HEK293T (cell line): ENCODE data around the gene IFNL3.

Source experiments
- CTCF ChIA-PET: fragments of 350-600 bp; formaldehyde crosslinking; extraction: SDS; loops from one replicate; lab custom pipeline; 2021; ENCODE audit warnings: antibody characterized with exemption, inconsistent platforms; lab: Yijun Ruan, JAX
- POLR2A ChIA-PET: fragments of 350-600 bp; formaldehyde crosslinking; extraction: SDS; loops from one replicate; lab custom pipeline; 2020; ENCODE audit warnings: antibody characterized with exemption, inconsistent platforms; lab: Yijun Ruan, JAX
- DNase-seq: peaks from one replicate; pipeline ENCODE4 v3.0.0; 2012; ENCODE audit warnings: mixed read lengths; ENCODE audit errors: extremely low spot score
- ARNT ChIP-seq: fragments of 450-650 bp; IDR thresholded peaks from 2 replicates; pipeline ENCODE4 v1.6.1; 2017; ENCODE audit warnings: mild to moderate bottlenecking
- BHLHE40 ChIP-seq: fragments of 450-650 bp; IDR thresholded peaks from 2 replicates; pipeline ENCODE4 v1.6.1; 2016; ENCODE audit warnings: mild to moderate bottlenecking, moderate library complexity, borderline replicate concordance
- CTBP1 ChIP-seq: fragments of 450-650 bp; IDR thresholded peaks from 2 replicates; pipeline ENCODE4 v1.6.1; 2016; ENCODE audit warnings: borderline replicate concordance
- ELF4 ChIP-seq: fragments of 450-650 bp; IDR thresholded peaks from 2 replicates; pipeline ENCODE4 v1.6.1; 2017; ENCODE audit warnings: antibody characterized with exemption
- FOXA1 ChIP-seq: fragments of 450-650 bp; IDR thresholded peaks from 2 replicates; pipeline ENCODE4 v1.6.1; 2016; ENCODE audit warnings: mild to moderate bottlenecking
- FOXK2 ChIP-seq: fragments of 450-650 bp; IDR thresholded peaks from 2 replicates; pipeline ENCODE4 v1.6.1; 2016; ENCODE audit warnings: mild to moderate bottlenecking
- FOXM1 ChIP-seq: fragments of 450-650 bp; IDR thresholded peaks from 2 replicates; pipeline ENCODE4 v1.6.1; 2017; ENCODE audit warnings: mild to moderate bottlenecking, borderline replicate concordance
- HDGF ChIP-seq: fragments of 450-650 bp; IDR thresholded peaks from 2 replicates; pipeline ENCODE4 v1.6.1; 2017; ENCODE audit warnings: antibody characterized with exemption, borderline replicate concordance
- L3MBTL2 ChIP-seq: fragments of 450-650 bp; conservative IDR thresholded peaks from 2 replicates; pipeline ENCODE4 v1.6.1; 2016; ENCODE audit warnings: mild to moderate bottlenecking
- LEF1 ChIP-seq: fragments of 450-650 bp; IDR thresholded peaks from 2 replicates; pipeline ENCODE4 v1.6.1; 2017; ENCODE audit warnings: mild to moderate bottlenecking, borderline replicate concordance
- NFRKB ChIP-seq: fragments of 450-650 bp; IDR thresholded peaks from 2 replicates; pipeline ENCODE4 v1.6.1; 2016; ENCODE audit warnings: mild to moderate bottlenecking, moderate library complexity
- PKNOX1 ChIP-seq: fragments of 450-650 bp; IDR thresholded peaks from 2 replicates; pipeline ENCODE4 v1.6.1; 2016
- SP1 ChIP-seq: fragments of 450-650 bp; IDR thresholded peaks from 2 replicates; pipeline ENCODE4 v1.6.1; 2017
- SUZ12 ChIP-seq: fragments of 450-650 bp; IDR thresholded peaks from 2 replicates; pipeline ENCODE4 v1.6.1; 2016; ENCODE audit warnings: mild to moderate bottlenecking
- TARDBP ChIP-seq: fragments of 450-650 bp; IDR thresholded peaks from 2 replicates; pipeline ENCODE4 v1.6.1; 2016
- ZNF384 ChIP-seq: fragments of 450-650 bp; IDR thresholded peaks from 2 replicates; pipeline ENCODE4 v1.6.1; 2016

Gene IFNL3

DNA sequence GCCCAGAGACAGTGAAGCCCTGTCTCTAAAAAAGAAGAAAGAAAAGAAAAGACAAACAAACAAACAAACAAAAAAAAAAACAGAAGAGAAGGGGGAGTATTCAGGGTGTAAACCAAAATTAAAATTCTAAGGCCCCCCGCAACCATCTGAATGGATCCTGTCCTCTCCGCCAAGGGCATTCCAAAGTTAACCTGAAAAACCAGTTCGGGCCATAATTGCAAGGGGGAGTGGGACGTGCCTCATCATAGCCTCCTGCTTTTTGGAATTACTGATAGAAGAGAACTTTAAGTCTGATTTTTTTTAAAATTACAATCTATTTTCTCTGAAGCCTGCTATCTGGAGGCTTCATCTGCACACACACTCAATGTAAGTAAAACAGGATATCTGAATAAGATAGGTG, 17.7 kb upstream of the IFNL3 start:
- DNase-seq = no peak
- TF ChIP-seq CTBP1 (no peak), NFRKB (no peak), SP1 (no peak), ZNF384 (no peak), L3MBTL2 (no peak), BHLHE40 (no peak), TARDBP (no peak), LEF1 (no peak), PKNOX1 (no peak), ARNT (no peak), SUZ12 (no peak), ELF4 (no peak), FOXA1 (no peak), HDGF (no peak), FOXM1 (no peak), FOXK2 (no peak)
- ChIA-PET POLR2A (no interaction called here), CTCF (interaction anchor here (0.6 kb wide), 1 partner anchor 100 kb away, joined by 5 read pairs; no protein-coding TSS in a partner anchor)

- CTCF ChIA-PET = interaction anchor here (0.6 kb wide), 1 partner anchor 101 kb away, joined by 5 read pairs; no protein-coding TSS in a partner anchor
- DNase-seq = no peak
These were observed 16.9 kb upstream of the IFNL3 start for GRCh38 chr19:39261704-39262103.

DNA sequence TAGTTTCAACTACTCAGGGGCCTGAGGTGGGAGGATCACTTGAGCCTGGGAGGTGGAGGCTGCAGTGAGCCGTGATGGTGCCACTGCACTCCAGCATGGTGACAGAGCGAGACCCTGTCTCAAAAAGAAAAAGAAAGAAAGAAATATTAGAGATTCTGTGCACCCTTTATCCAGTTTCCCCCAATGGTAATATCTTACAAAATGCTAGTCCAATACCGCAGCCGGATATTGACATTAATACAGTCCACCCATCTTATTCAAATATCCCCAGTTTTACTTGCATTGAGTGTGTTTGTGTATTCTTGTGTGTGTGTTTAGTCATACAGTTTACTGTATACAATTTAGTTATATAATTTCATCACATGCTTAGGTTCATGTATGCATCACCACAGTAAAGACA, 12.4 kb upstream of the IFNL3 start:
- TF ChIP-seq ZNF384 (no peak), TARDBP (no peak), ARNT (no peak), L3MBTL2 (no peak), FOXA1 (no peak), CTBP1 (no peak), NFRKB (no peak), FOXK2 (no peak), SUZ12 (no peak), FOXM1 (no peak), BHLHE40 (no peak), ELF4 (no peak), PKNOX1 (no peak), LEF1 (no peak), HDGF (no peak)
- CTCF ChIA-PET = no interaction called here
- no peak for DNase-seq
- POLR2A ChIA-PET = no interaction called here

More at GRCh38 chr19:39261704-39262103, 16.9 kb upstream of the IFNL3 start:
- TF ChIP-seq L3MBTL2 (no peak), HDGF (no peak), FOXA1 (no peak), FOXK2 (no peak), ELF4 (no peak)
- POLR2A ChIA-PET = interaction anchor here (0.9 kb wide), 1 partner anchor 80 kb away, joined by 3 read pairs; the partner anchor contains the start of gene SAMD4B

DNA sequence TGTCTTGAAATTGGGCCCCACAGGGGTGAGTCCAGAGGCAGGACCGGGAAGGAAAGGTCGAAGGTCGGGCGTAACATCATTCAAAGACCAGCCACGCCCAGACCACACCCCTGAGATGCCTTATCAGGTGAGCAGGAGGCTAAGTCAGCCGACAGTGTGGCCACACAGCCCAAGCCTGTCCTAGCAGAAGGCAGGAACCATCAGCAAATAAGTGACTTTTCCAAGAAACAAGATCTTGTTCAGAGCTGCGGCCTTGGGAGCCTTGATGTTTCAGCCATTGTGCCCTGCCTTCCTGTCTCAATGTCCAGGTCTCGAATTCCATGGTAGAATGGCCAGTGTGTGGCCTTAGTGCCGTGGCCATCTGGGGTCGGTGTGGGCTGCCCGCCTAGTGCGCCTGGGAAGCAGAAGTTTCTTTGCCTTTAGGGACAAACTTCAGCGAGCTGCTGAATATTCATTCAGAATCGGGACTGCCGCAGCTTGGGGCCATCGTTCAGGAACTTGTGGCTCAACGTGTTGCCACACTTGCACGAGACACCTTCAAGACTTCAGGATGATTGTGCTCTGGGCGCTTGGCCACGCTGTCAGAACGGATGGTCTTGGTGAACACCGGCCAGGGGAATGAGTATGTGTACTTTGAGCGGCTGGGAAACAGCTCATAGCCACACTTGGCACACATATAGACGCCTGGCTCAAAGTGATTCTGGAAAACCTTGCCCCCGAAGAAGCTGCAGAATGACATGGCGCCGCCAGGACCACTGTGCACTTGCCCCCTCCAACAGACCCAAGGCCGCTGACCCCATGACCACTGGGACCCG, 9.9 kb upstream of the IFNL3 start:
- ChIA-PET CTCF (interaction anchor here (0.7 kb wide), 1 partner anchor 515 kb away, joined by 3 read pairs; no protein-coding TSS in a partner anchor), POLR2A (no interaction called here)
- no peak for DNase-seq
- no peak for TF ChIP-seq FOXA1
- no peak for TF ChIP-seq FOXK2
- TF ChIP-seq ELF4 = no peak
- no peak for TF ChIP-seq ZNF384
- no peak for TF ChIP-seq PKNOX1
- TF ChIP-seq SP1 = no peak
- TF ChIP-seq TARDBP = no peak
- TF ChIP-seq L3MBTL2 = no peak
- no peak for TF ChIP-seq CTBP1
- no peak for TF ChIP-seq BHLHE40
- TF ChIP-seq ARNT = no peak
- TF ChIP-seq LEF1 = no peak
- no peak for TF ChIP-seq NFRKB
- no peak for TF ChIP-seq HDGF
- TF ChIP-seq SUZ12 = no peak

GRCh38 chr19:39253374-39254149, 8.8 kb upstream of the IFNL3 start:
- ChIA-PET POLR2A (no interaction called here), CTCF (no interaction called here)
- no peak for TF ChIP-seq PKNOX1
- TF ChIP-seq ELF4 = no peak
- no peak for TF ChIP-seq SP1
- TF ChIP-seq FOXK2 = no peak
- no peak for TF ChIP-seq FOXA1
- TF ChIP-seq SUZ12 = no peak
- TF ChIP-seq CTBP1 = no peak
- no peak for TF ChIP-seq LEF1
- TF ChIP-seq TARDBP = no peak
- TF ChIP-seq ARNT = no peak
- TF ChIP-seq NFRKB = no peak
- no peak for TF ChIP-seq L3MBTL2
- no peak for TF ChIP-seq ZNF384
- TF ChIP-seq HDGF = no peak
- no peak for TF ChIP-seq BHLHE40
- no peak for TF ChIP-seq FOXM1
- DNase-seq = no peak
